ENCODE measurements around the gene BEND4. TPM values are rescaled to one million over a fixed set of nuclear protein-coding genes. Genes with fewer than 3 reads are reported as not detected.

The BEND4 gene
- total and polyA plus RNA-seq, 2 of the 4 experiments (the other 2 are of a cell fraction), result not detected

- Histone ChIP-seq H4K8ac (ENCODE audit: low read depth in 2 of 2, low read length in 2 of 2) (no peak overlapping the region), H3K9ac (ENCODE audit: low read depth, low read length) (no peak overlapping the region), H2AK5ac (ENCODE audit: low read depth, low read length) (no peak overlapping the region), H3K9me3 (ENCODE audit: control insufficient read depth, insufficient read depth, low read length) (no peaks in the 10 kb centered on the region), H3K27me3 (ENCODE audit: control insufficient read depth, insufficient read depth, low read length) (no peaks in the 10 kb centered on the region), H4K5ac (ENCODE audit: low read depth, low read length) (no peak overlapping the region), H4K91ac (ENCODE audit: insufficient read depth, low read depth, low read length) (no peak overlapping the region), H3K79me1 (ENCODE audit: low read depth in 1 of 2, low read length in 2 of 2) (no peaks in the 10 kb centered on the region), H3K9me1 (ENCODE audit: insufficient read depth, low read length) (no peaks in the 10 kb centered on the region), H3K14ac (replicated peaks; ENCODE audit: low read depth, low read length) (no peak overlapping the region), H2BK5ac (ENCODE audit: low read depth, low read length, poor library complexity, severe bottlenecking) (no peak overlapping the region), H3K4ac (ENCODE audit: low read depth, low read length) (no peak overlapping the region), H3K56ac (ENCODE audit: extremely low read depth, insufficient read depth, low read length) (no peak overlapping the region), H2BK120ac (ENCODE audit: low read depth, low read length) (no peak overlapping the region), H3K27ac (ENCODE audit: insufficient read depth, low read length) (no peak overlapping the region), H3K23ac (ENCODE audit: low read depth, low read length) (no peak overlapping the region), H2BK20ac (ENCODE audit: low read depth, low read length) (no peak overlapping the region), H3K36me3 (ENCODE audit: control insufficient read depth, insufficient read depth, low read length) (no peaks in the 10 kb centered on the region), H3K18ac (ENCODE audit: low read depth, low read length) (no peak overlapping the region), H2AK9ac (replicated peaks; ENCODE audit: low read depth, low read length, poor library complexity) (no peak overlapping the region), H3K4me3 (ENCODE audit: insufficient read depth, low read depth, low read length) (no peak overlapping the region), H2AFZ (replicated peaks; ENCODE audit: low read length, poor library complexity) (no peak overlapping the region), H2BK15ac (ENCODE audit: low read depth, low read length) (no peak overlapping the region), H4K20me1 (ENCODE audit: insufficient read depth, low read length) (no peaks in the 10 kb centered on the region), H3K4me2 (ENCODE audit: low read depth, low read length) (no peak overlapping the region), H3K4me1 (ENCODE audit: control insufficient read depth, insufficient read depth, low read length) (no peaks in the 10 kb centered on the region)
- TF ChIP-seq MXI1 (IDR thresholded peaks at IDR 0.05; ENCODE audit: borderline replicate concordance, low read depth, low read length), result no peak
- TF ChIP-seq CEBPB (IDR thresholded peaks at IDR 0.05; ENCODE audit: low read depth, low read length), result peak; percentile 28; the same call in 1 of the 2 replicates
- ATAC-seq (ENCODE audit: low read depth) (no peak), DNase-seq (peak; percentile 15)
- in situ Hi-C loops (cut with MboI; ENCODE audit: low sequenced_read_pairs), result no loop called here
- ChIA-PET CTCF (no interaction called here), POLR2A (ENCODE audit: unreplicated experiment) (no interaction called here)
- 100% methylated on average over 2 of the region's 8 CpGs; no CpG with 5 or more reads in 1 of the 2 experiments for WGBS, 2 experiments (ENCODE audit: extremely low coverage in 2 of 2, insufficient read length in 1 of 2)
- dilution Hi-C loops (cut with HindIII; ENCODE audit: low sequenced_read_pairs, unreplicated experiment), result no loop called here
- intact Hi-C loops (cut with micrococcal nuclease), result no loop called here
- no TSS peak for BruUV-seq (replicated peaks)
Observed at GRCh38 chr4:42101446-42101975, 50.9 kb downstream of the BEND4 start.

All from IMR-90 (cell line).